Islet precursor cell (in vitro differentiated cells): ENCODE results near the gene HMGB4.

Source experiments
- DNase-seq: peaks from one replicate; pipeline ENCODE4 v3.0.0-alpha.2; 2018

The HMGB4 gene

GRCh38 chr1:33899746-33900145 lies 35.9 kb downstream of the HMGB4 start:
- no peak for DNase-seq

GRCh38 chr1:33902486-33903209 lies 38.8 kb downstream of the HMGB4 start:
- DNase-seq: peak; percentile 29

DNA sequence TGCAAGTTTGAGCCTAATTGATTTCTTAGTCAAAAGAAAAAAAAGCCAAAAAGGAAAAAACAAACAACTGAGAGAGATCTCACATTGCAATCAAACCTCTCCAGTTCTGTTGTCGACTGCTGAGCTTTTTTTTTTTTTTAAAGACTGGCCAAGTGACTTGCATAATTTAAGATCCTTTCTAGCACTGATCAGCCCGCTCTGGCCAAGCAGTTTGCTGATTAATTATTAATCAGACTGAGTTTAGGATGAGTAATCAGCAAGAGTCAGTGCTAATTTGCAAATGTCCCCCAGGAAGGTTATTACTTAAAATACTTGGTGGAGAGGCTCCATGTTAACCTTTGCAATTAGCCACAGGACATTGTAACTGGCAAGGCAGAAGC lies 39.3 kb downstream of the HMGB4 start:
- peak; percentile 22 for DNase-seq

DNA sequence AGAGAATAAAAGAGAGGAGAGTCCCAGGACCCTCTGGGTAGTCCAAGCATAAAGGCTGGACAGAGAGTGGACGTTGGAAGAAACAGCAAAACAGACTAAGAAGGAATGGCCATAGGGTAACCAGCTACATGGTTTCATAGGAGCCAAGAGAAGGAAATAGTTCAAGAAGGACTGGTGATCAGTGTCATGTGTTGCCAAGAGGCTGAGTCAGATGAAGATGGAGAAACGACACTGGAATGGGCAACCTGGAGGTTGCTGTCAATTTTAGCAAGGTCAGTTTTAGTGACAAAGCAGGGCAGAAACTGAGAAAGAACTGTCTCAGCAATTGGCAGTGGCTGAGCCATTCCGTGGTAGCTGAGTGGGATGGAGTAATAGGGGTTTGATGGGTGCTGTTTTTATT lies 41.4 kb downstream of the HMGB4 start:
- DNase-seq: no peak

GRCh38 chr1:33906156-33906555 lies 42.3 kb downstream of the HMGB4 start:
- no peak for DNase-seq

GRCh38 chr1:33908324-33908956 lies 44.6 kb downstream of the HMGB4 start:
- DNase-seq: no peak
